Neutrophil (primary cell): Measurements from ENCODE around the gene ZNF302.
A peak's percentile ranks its signal among the peaks of the same experiment; 100 is the strongest.

Experiments used
- H3K27ac ChIP-seq: fragments of 200-600 bp; sonication (generic); 2 replicates; pipeline ENCODE4 v1.5.1; 2016; ENCODE audit warnings: mild to moderate bottlenecking, moderate library complexity
- H3K27me3 ChIP-seq: fragments of 200-600 bp; sonication (generic); 2 replicates; pipeline ENCODE4 v1.6.0; 2016; ENCODE audit warnings: mild to moderate bottlenecking
- H3K36me3 ChIP-seq: fragments of 200-600 bp; sonication (generic); 2 replicates; pipeline ENCODE4 v1.5.1; 2017
- H3K4me1 ChIP-seq, 2 experiments: fragments of 200-600 bp in 1 of 2; sonication (generic) in 1 of 2; 1 replicate in 1 of 2; 2 replicates in 1 of 2; pipeline versions ENCODE4 v1.5.1 to v1.6.1; 2013 to 2016; ENCODE audit warnings: low read depth in 1 of 2, low read length in 1 of 2, mild to moderate bottlenecking in 1 of 2, moderate library complexity in 1 of 2; ENCODE audit not compliant: control insufficient read depth in 1 of 2, insufficient read depth in 1 of 2
- H3K4me3 ChIP-seq, 2 experiments: fragments of 200-600 bp in 1 of 2; sonication (generic) in 1 of 2; 1 replicate in 1 of 2; 2 replicates in 1 of 2; pipeline ENCODE4 v1.5.1; 2013 to 2016; ENCODE audit warnings: low read depth in 1 of 2, low read length in 1 of 2, mild to moderate bottlenecking in 1 of 2, moderate library complexity in 1 of 2
- H3K9me3 ChIP-seq: fragments of 200-600 bp; sonication (generic); 2 replicates; pipeline ENCODE4 v1.5.1; 2016
- CTCF ChIP-seq: fragments of 200-600 bp; sonication (generic); IDR thresholded peaks from 2 replicates; pipeline ENCODE4 v1.5.1; 2016; ENCODE audit warnings: antibody characterized with exemption

ZNF302 gene

GRCh38 chr19:34675250-34675649, 2.2 kb upstream of the ZNF302 start:
- Histone ChIP-seq H3K36me3 (peaks cover 8% of the 10 kb centered on the region), H3K9me3 (peaks cover 7% of the 10 kb centered on the region), H3K4me1 (peaks cover 11 to 14% of the 10 kb centered on the region in 2 experiments), H3K27ac (no peak overlapping the region), H3K27me3 (peaks cover 47% of the 10 kb centered on the region), H3K4me3 (no peak overlapping the region)
- TF ChIP-seq CTCF, result no peak

- Histone ChIP-seq H3K27me3 (peaks cover 47% of the 10 kb centered on the region), H3K4me3 (no peak overlapping the region), H3K36me3 (peaks cover 8% of the 10 kb centered on the region), H3K4me1 (peaks cover 11 to 14% of the 10 kb centered on the region in 2 experiments), H3K9me3 (peaks cover 13% of the 10 kb centered on the region), H3K27ac (no peak overlapping the region)
- no peak for TF ChIP-seq CTCF
These were observed 1.6 kb upstream of the ZNF302 start for GRCh38 chr19:34675919-34676318.

GRCh38 chr19:34676697-34677385, 637 bp upstream of the ZNF302 start, which contains the start of gene SCGB2B2:
Gene SCGB2B2 (minus strand): TSS chr19:34677159. CDS start chr19:34594563, 82,596 bp downstream.
- Histone ChIP-seq H3K27me3 (peaks cover 42% of the 10 kb centered on the region), H3K4me3 (peak within 1 kb of the TSS; percentile 67 to 71), H3K9me3 (peaks cover 21% of the 10 kb centered on the region), H3K36me3 (peaks cover 8% of the 10 kb centered on the region), H3K4me1 (peaks cover 11 to 14% of the 10 kb centered on the region in 2 experiments), H3K27ac (peak within 1 kb of the TSS; percentile 78)
- TF ChIP-seq CTCF, result no peak

GRCh38 chr19:34678085-34678412, 571 bp downstream of the ZNF302 start:
- Histone ChIP-seq H3K4me3 (peak overlapping the region; percentile 67 to 71), H3K4me1 (peaks cover 11 to 14% of the 10 kb centered on the region in 2 experiments), H3K27me3 (peaks cover 33% of the 10 kb centered on the region), H3K36me3 (peaks cover 15% of the 10 kb centered on the region), H3K9me3 (peaks cover 24% of the 10 kb centered on the region), H3K27ac (peak overlapping the region; percentile 78)
- no peak for TF ChIP-seq CTCF

GRCh38 chr19:34678421-34678820, 943 bp downstream of the ZNF302 start:
- no peak overlapping the region for H3K27ac ChIP-seq
- H3K9me3 ChIP-seq, result peaks cover 25% of the 10 kb centered on the region
- TF ChIP-seq CTCF, result no peak
- H3K4me1 ChIP-seq, result peaks cover 11 to 14% of the 10 kb centered on the region in 2 experiments
- H3K27me3 ChIP-seq, result peaks cover 29% of the 10 kb centered on the region
- peaks cover 18% of the 10 kb centered on the region for H3K36me3 ChIP-seq
- H3K4me3 ChIP-seq, result peak overlapping the region; percentile 67 to 71
